Activated B cell treated with CpG ODN at 0.5 μM for 24 hours (primary cell): ENCODE results near the gene STPG2. TPM values are rescaled to one million over a fixed set of nuclear protein-coding genes. Genes with fewer than 3 reads are reported as not detected.
"Not testable (repeated sequence)": the region's sequence is repeated elsewhere in the genome, so short reads cannot be mapped to it uniquely, and the experiment has no call there.

ENCODE experiments used
- ATAC-seq: fragments of 200-7000 bp; cut with Tn5 transposase; one replicate; pipeline ENCODE4 v1.10.0; 2021; ENCODE audit warnings: low read depth, mild to moderate bottlenecking, moderate library complexity
- CTCF ChIA-PET: fragments of 350-600 bp; sonication (Branson Sonifier 250); formaldehyde crosslinking; loops from one replicate; lab custom pipeline; 2021; ENCODE audit warnings: antibody characterized with exemption; lab: Charles Lee
- POLR2A ChIA-PET: fragments of 350-600 bp; sonication (Branson Sonifier 250); formaldehyde crosslinking; loops from one replicate; lab custom pipeline; 2021; ENCODE audit warnings: antibody characterized with exemption; lab: Charles Lee
- DNase-seq: peaks from one replicate; pipeline ENCODE4 v3.0.0; 2022
- H3K27ac Mint-ChIP-seq: one replicate; pipeline ENCODE4 v1.8.0; 2020; ENCODE audit warnings: mixed read lengths
- H3K27me3 Mint-ChIP-seq: one replicate; pipeline ENCODE4 v1.8.0; 2021; ENCODE audit warnings: mixed read lengths
- H3K36me3 Mint-ChIP-seq: one replicate; pipeline ENCODE4 v1.8.0; 2021; ENCODE audit warnings: low read depth, mixed read lengths
- H3K4me1 Mint-ChIP-seq: one replicate; pipeline ENCODE4 v1.8.0; 2021; ENCODE audit warnings: mixed read lengths
- H3K4me3 Mint-ChIP-seq: one replicate; pipeline ENCODE4 v1.8.0; 2020; ENCODE audit warnings: mild to moderate bottlenecking, mixed read lengths
- H3K9me3 Mint-ChIP-seq: one replicate; pipeline ENCODE4 v1.8.0; 2020; ENCODE audit warnings: mixed read lengths
- intact Hi-C: fragments of 100-400 bp; cut with micrococcal nuclease; formaldehyde crosslinking; loops from one replicate; pipeline ENCODE4 v1.15.1; 2024
- total RNA-seq: library from RNA; stranded (reverse); gene quantifications from 2 replicates; pipeline ENCODE4 v1.2.3, GENCODE V29; 2022
- TF ChIP-seq, protein P1 (sequence below): fragments of 200-600 bp; IDR thresholded peaks from one replicate; pipeline ENCODE4 v1.8.0; 2022; ENCODE audit warnings: antibody characterized with exemption, mild to moderate bottlenecking

STPG2 gene
- total RNA-seq, 1 donor from 2014 or later: 0.69 TPM

DNA sequence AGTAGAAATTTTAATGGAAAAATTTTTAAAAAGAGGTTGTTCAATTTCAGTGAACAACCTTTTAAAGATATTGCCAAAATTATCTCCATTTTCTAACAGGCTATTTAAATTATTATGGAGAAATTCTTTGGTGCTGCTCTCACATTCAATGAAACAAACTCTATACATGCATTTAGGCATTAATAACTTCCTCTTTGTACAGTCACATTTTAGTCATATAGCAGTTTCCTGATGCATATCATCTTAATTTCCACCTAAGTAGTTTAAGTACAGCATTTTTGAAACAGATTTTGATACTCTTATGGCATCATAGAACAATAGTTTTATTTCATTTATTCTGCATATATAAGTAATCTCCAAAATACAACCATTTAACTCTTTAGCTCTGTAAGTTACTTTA, 500.1 kb downstream of the STPG2 start:
- Mint-ChIP-seq H3K27me3 (no peaks in the 10 kb centered on the region), H3K36me3 (no peaks in the 10 kb centered on the region), H3K4me1 (no peaks in the 10 kb centered on the region), H3K4me3 (no peak overlapping the region), H3K9me3 (no peaks in the 10 kb centered on the region), H3K27ac (no peak overlapping the region)
- intact Hi-C loops: no loop called here
- DNase-seq: no peak
- ChIA-PET POLR2A (no interaction called here), CTCF (no interaction called here)
- TF ChIP-seq, protein P1, sequence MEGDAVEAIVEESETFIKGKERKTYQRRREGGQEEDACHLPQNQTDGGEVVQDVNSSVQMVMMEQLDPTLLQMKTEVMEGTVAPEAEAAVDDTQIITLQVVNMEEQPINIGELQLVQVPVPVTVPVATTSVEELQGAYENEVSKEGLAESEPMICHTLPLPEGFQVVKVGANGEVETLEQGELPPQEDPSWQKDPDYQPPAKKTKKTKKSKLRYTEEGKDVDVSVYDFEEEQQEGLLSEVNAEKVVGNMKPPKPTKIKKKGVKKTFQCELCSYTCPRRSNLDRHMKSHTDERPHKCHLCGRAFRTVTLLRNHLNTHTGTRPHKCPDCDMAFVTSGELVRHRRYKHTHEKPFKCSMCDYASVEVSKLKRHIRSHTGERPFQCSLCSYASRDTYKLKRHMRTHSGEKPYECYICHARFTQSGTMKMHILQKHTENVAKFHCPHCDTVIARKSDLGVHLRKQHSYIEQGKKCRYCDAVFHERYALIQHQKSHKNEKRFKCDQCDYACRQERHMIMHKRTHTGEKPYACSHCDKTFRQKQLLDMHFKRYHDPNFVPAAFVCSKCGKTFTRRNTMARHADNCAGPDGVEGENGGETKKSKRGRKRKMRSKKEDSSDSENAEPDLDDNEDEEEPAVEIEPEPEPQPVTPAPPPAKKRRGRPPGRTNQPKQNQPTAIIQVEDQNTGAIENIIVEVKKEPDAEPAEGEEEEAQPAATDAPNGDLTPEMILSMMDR: no peak
- no peak for ATAC-seq

DNA sequence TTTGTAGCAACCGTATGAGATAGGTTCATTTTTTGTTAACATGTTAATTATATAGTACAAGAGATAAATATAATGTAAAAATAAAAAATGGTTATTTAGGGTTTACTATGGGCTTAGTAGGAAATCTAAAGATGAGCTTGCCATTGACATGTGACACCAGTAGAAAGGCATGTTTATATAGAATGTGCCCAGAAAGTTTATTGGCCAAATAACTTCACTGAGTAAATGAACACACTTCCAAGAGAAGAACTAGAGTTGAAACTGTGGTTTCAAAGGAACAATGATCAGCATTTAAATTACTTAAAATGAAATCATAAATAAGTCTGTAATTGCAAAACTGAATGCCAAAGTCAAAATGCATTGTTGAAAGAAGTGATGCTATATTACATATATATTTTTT, 503.3 kb downstream of the STPG2 start:
- CTCF ChIA-PET: no interaction called here
- intact Hi-C loops: no loop called here
- no peak overlapping the region for H3K4me3 Mint-ChIP-seq
- POLR2A ChIA-PET: no interaction called here
- H3K27ac Mint-ChIP-seq: no peak overlapping the region
- no peaks in the 10 kb centered on the region for H3K9me3 Mint-ChIP-seq
- no peaks in the 10 kb centered on the region for H3K36me3 Mint-ChIP-seq
- ATAC-seq (no peak), DNase-seq (no peak)
- TF ChIP-seq, protein P1: no peak
- H3K4me1 Mint-ChIP-seq: no peaks in the 10 kb centered on the region
- no peaks in the 10 kb centered on the region for H3K27me3 Mint-ChIP-seq

DNA sequence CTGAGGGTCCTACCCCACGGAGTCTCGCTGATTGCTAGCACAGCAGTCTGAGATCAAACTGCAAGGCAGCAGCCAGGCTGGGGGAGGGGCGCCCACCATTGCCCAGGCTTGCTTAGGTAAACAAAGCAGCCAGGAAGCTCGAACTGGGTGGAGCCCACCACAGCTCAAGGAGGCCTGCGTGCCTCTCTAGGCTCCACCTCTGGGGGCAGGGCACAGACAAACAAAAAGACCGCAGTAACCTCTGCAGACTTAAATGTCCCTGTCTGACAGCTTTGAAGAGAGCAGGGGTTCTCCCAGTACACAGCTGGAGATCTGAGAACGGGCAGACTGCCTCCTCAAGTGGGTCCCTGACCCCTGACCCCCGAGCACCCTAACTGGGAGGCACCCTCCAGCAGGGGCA, 509.4 kb downstream of the STPG2 start:
- intact Hi-C loops, ATAC-seq, DNase-seq, POLR2A ChIA-PET, H3K9me3 Mint-ChIP-seq, H3K27me3 Mint-ChIP-seq, H3K27ac Mint-ChIP-seq, H3K36me3 Mint-ChIP-seq, H3K4me3 Mint-ChIP-seq, H3K4me1 Mint-ChIP-seq, CTCF ChIA-PET: not testable (repeated sequence)

DNA sequence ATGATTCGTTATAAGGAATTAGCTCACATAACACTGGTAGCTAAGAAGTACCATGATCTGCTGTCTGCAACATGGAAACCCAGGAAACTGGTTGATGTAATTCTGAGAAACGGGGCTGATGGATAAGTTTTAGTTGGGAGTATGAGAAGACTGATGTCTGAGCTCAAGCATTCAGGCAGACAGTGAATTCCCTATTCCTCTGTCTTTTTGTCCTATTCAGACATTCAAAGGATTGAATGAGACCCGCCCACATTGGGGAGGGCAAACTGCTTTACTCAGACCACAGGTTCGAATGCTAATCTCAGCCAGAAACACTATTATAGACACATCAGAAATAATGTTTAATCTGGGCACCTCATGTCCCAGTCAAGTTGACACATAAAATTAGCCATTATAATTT, 515.5 kb downstream of the STPG2 start:
- CTCF ChIA-PET: no interaction called here
- H3K9me3 Mint-ChIP-seq: peaks cover 18% of the 10 kb centered on the region
- intact Hi-C loops: no loop called here
- no peak overlapping the region for H3K27ac Mint-ChIP-seq
- H3K36me3 Mint-ChIP-seq: no peaks in the 10 kb centered on the region
- POLR2A ChIA-PET: no interaction called here
- no peak for DNase-seq
- no peaks in the 10 kb centered on the region for H3K27me3 Mint-ChIP-seq
- no peak overlapping the region for H3K4me3 Mint-ChIP-seq
- no peaks in the 10 kb centered on the region for H3K4me1 Mint-ChIP-seq
- TF ChIP-seq, protein P1: no peak
- ATAC-seq: no peak

DNA sequence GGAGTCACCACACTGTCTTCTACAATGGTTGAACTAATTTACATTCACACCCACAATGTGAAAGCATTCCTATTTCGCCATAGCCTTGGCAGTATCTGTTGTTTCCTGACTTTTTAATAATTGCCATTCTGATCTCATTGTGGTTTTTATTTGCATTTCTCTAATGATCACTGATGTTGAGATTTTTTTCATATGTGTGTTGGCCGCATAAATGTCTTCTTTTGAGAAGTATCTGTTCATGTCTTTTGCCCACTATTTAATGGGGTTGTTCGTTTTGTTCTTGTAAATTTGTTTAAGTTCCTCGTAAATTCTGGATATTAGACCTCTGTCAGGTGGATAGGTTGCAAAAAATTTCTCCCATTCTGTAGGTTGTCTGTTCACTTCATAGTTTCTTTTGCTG, 519.1 kb downstream of the STPG2 start:
- CTCF ChIA-PET: no interaction called here
- no peaks in the 10 kb centered on the region for H3K27me3 Mint-ChIP-seq
- TF ChIP-seq, protein P1: no peak
- no peaks in the 10 kb centered on the region for H3K36me3 Mint-ChIP-seq
- H3K4me1 Mint-ChIP-seq: no peaks in the 10 kb centered on the region
- POLR2A ChIA-PET: no interaction called here
- ATAC-seq (no peak), DNase-seq (no peak)
- intact Hi-C loops: no loop called here
- H3K9me3 Mint-ChIP-seq: peaks cover 23% of the 10 kb centered on the region
- no peak overlapping the region for H3K27ac Mint-ChIP-seq
- no peak overlapping the region for H3K4me3 Mint-ChIP-seq

DNA sequence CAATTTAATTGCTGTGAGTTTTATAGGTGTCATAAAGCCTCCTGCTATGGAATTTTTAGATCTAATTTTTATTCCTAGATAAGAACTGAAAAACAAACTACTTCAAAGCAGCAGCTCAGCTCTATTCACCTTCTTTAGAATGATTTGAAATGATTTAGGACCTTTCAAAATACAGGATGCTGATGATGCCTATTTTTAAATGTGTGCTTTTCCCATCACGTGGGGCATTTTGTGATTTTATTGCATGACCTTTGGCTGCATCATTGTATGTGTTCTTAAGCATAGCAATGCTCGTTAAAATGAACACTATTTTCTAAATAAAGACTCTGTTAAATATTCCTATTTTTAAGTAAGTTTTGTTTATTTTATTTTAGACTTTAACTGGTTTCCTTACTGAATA, 537.3 kb downstream of the STPG2 start:
- Mint-ChIP-seq H3K4me1 (no peaks in the 10 kb centered on the region), H3K27me3 (no peaks in the 10 kb centered on the region), H3K27ac (no peak overlapping the region), H3K36me3 (no peaks in the 10 kb centered on the region), H3K9me3 (peaks cover 4% of the 10 kb centered on the region), H3K4me3 (no peak overlapping the region)
- TF ChIP-seq, protein P1: no peak
- intact Hi-C loops: no loop called here
- ChIA-PET CTCF (no interaction called here), POLR2A (no interaction called here)
- DNase-seq: no peak
- no peak for ATAC-seq
